Measurements from ENCODE around the gene PLK1.
A peak's percentile ranks its signal among the peaks of the same experiment; 100 is the strongest.
"Not testable (repeated sequence)": the region's sequence is repeated elsewhere in the genome, so short reads cannot be mapped to it uniquely, and the experiment has no call there.

PLK1 gene

GRCh38 chr16:23710008-23710407 lies 31.3 kb downstream of the PLK1 start:
- Histone ChIP-seq H3K4me3 (ENCODE audit: low read depth, low read length) (no peak overlapping the region), H3K27ac (ENCODE audit: low read depth, low read length) (no peak overlapping the region), H2AFZ (ENCODE audit: low read length, unreplicated experiment) (no peak overlapping the region), H3K4me1 (ENCODE audit: control insufficient read depth, insufficient read depth, low read length, unreplicated experiment) (no peaks in the 10 kb centered on the region), H3K79me2 (ENCODE audit: control insufficient read depth, insufficient read depth, low read length, unreplicated experiment) (no peaks in the 10 kb centered on the region), H3K36me3 (ENCODE audit: insufficient read depth, low read length) (no peaks in the 10 kb centered on the region), H3K27me3 (ENCODE audit: insufficient read depth, low read length) (peaks cover 61% of the 10 kb centered on the region)

- Histone ChIP-seq H3K27me3 (ENCODE audit: insufficient read depth, low read length) (peaks cover 62% of the 10 kb centered on the region), H3K4me1 (ENCODE audit: control insufficient read depth, insufficient read depth, low read length, unreplicated experiment) (no peaks in the 10 kb centered on the region), H3K27ac (ENCODE audit: low read depth, low read length) (no peak overlapping the region), H3K79me2 (ENCODE audit: control insufficient read depth, insufficient read depth, low read length, unreplicated experiment) (no peaks in the 10 kb centered on the region), H3K4me3 (ENCODE audit: low read depth, low read length) (no peak overlapping the region), H3K36me3 (ENCODE audit: insufficient read depth, low read length) (no peaks in the 10 kb centered on the region), H2AFZ (ENCODE audit: low read length, unreplicated experiment) (no peak overlapping the region)
Observed at GRCh38 chr16:23710504-23710903, 31.8 kb downstream of the PLK1 start.

- Histone ChIP-seq H3K27me3 (ENCODE audit: insufficient read depth, low read length) (peaks cover 66% of the 10 kb centered on the region), H3K79me2 (ENCODE audit: control insufficient read depth, insufficient read depth, low read length, unreplicated experiment) (no peaks in the 10 kb centered on the region), H2AFZ (ENCODE audit: low read length, unreplicated experiment) (no peak overlapping the region), H3K4me3 (ENCODE audit: low read depth, low read length) (no peak overlapping the region), H3K4me1 (ENCODE audit: control insufficient read depth, insufficient read depth, low read length, unreplicated experiment) (no peaks in the 10 kb centered on the region), H3K27ac (ENCODE audit: low read depth, low read length) (no peak overlapping the region), H3K36me3 (ENCODE audit: insufficient read depth, low read length) (no peaks in the 10 kb centered on the region)
Observed at GRCh38 chr16:23711785-23712184, 33.1 kb downstream of the PLK1 start.

- no peak within 1 kb of the TSS for H3K27ac ChIP-seq (ENCODE audit: low read depth, low read length)
- H3K4me1 ChIP-seq (ENCODE audit: control insufficient read depth, insufficient read depth, low read length, unreplicated experiment) = no peaks in the 10 kb centered on the region
- no peaks in the 10 kb centered on the region for H3K79me2 ChIP-seq (ENCODE audit: control insufficient read depth, insufficient read depth, low read length, unreplicated experiment)
- no peak within 1 kb of the TSS for H2AFZ ChIP-seq (ENCODE audit: low read length, unreplicated experiment)
- H3K27me3 ChIP-seq (ENCODE audit: insufficient read depth, low read length) = peaks cover 76% of the 10 kb centered on the region
- no peak within 1 kb of the TSS for H3K4me3 ChIP-seq (ENCODE audit: low read depth, low read length)
- no peaks in the 10 kb centered on the region for H3K36me3 ChIP-seq (ENCODE audit: insufficient read depth, low read length)
Observed at GRCh38 chr16:23712976-23713375, 34.3 kb downstream of the PLK1 start, which contains the start of gene ERN2. Gene ERN2, minus strand, starts transcription at chr16:23713222. Its CDS starts 35 bp downstream, at chr16:23713187.

- H3K4me1 ChIP-seq (ENCODE audit: control insufficient read depth, insufficient read depth, low read length, unreplicated experiment) = no peaks in the 10 kb centered on the region
- no peak overlapping the region for H2AFZ ChIP-seq (ENCODE audit: low read length, unreplicated experiment)
- peaks cover 57% of the 10 kb centered on the region for H3K27me3 ChIP-seq (ENCODE audit: insufficient read depth, low read length)
- no peaks in the 10 kb centered on the region for H3K36me3 ChIP-seq (ENCODE audit: insufficient read depth, low read length)
- no peaks in the 10 kb centered on the region for H3K79me2 ChIP-seq (ENCODE audit: control insufficient read depth, insufficient read depth, low read length, unreplicated experiment)
- H3K4me3 ChIP-seq (ENCODE audit: low read depth, low read length) = no peak overlapping the region
- H3K27ac ChIP-seq (ENCODE audit: low read depth, low read length) = no peak overlapping the region
Observed at GRCh38 chr16:23716484-23716883, 37.8 kb downstream of the PLK1 start.

- H3K27ac ChIP-seq (ENCODE audit: low read depth, low read length); H3K36me3 ChIP-seq (ENCODE audit: insufficient read depth, low read length); H3K4me1 ChIP-seq (ENCODE audit: control insufficient read depth, insufficient read depth, low read length, unreplicated experiment); H2AFZ ChIP-seq (ENCODE audit: low read length, unreplicated experiment); H3K79me2 ChIP-seq (ENCODE audit: control insufficient read depth, insufficient read depth, low read length, unreplicated experiment); H3K4me3 ChIP-seq (ENCODE audit: low read depth, low read length): not testable (repeated sequence)
- H3K27me3 ChIP-seq (ENCODE audit: insufficient read depth, low read length) = peaks cover 11% of the 10 kb centered on the region
Observed at GRCh38 chr16:23722613-23723240, 44.0 kb downstream of the PLK1 start.

- Histone ChIP-seq H3K27ac (ENCODE audit: low read depth, low read length) (no peak overlapping the region), H3K4me1 (ENCODE audit: control insufficient read depth, insufficient read depth, low read length, unreplicated experiment) (no peaks in the 10 kb centered on the region), H3K4me3 (ENCODE audit: low read depth, low read length) (no peak overlapping the region), H3K36me3 (ENCODE audit: insufficient read depth, low read length) (no peaks in the 10 kb centered on the region), H3K79me2 (ENCODE audit: control insufficient read depth, insufficient read depth, low read length, unreplicated experiment) (no peaks in the 10 kb centered on the region), H2AFZ (ENCODE audit: low read length, unreplicated experiment) (no peak overlapping the region), H3K27me3 (ENCODE audit: insufficient read depth, low read length) (0 out of 2 replicates have a peak, but pooled peaks cover under 1% of the 10 kb centered on the region)
Observed at GRCh38 chr16:23724096-23724784, 45.6 kb downstream of the PLK1 start.

GRCh38 chr16:23724785-23725131 lies 46.1 kb downstream of the PLK1 start:
- H3K36me3 ChIP-seq (ENCODE audit: insufficient read depth, low read length) = no peaks in the 10 kb centered on the region
- H3K4me3 ChIP-seq (ENCODE audit: low read depth, low read length) = no peak overlapping the region
- no peaks in the 10 kb centered on the region for H3K79me2 ChIP-seq (ENCODE audit: control insufficient read depth, insufficient read depth, low read length, unreplicated experiment)
- H3K27me3 ChIP-seq (ENCODE audit: insufficient read depth, low read length) = no peaks in the 10 kb centered on the region
- no peak overlapping the region for H2AFZ ChIP-seq (ENCODE audit: low read length, unreplicated experiment)
- peaks cover 3% of the 10 kb centered on the region for H3K4me1 ChIP-seq (ENCODE audit: control insufficient read depth, insufficient read depth, low read length, unreplicated experiment)
- no peak overlapping the region for H3K27ac ChIP-seq (ENCODE audit: low read depth, low read length)

GRCh38 chr16:23726710-23727109 lies 48.0 kb downstream of the PLK1 start:
- Histone ChIP-seq H3K27ac (ENCODE audit: low read depth, low read length) (no peak overlapping the region), H3K4me1 (ENCODE audit: control insufficient read depth, insufficient read depth, low read length, unreplicated experiment) (peaks cover 6% of the 10 kb centered on the region), H3K79me2 (ENCODE audit: control insufficient read depth, insufficient read depth, low read length, unreplicated experiment) (no peaks in the 10 kb centered on the region), H3K27me3 (ENCODE audit: insufficient read depth, low read length) (no peaks in the 10 kb centered on the region), H3K4me3 (ENCODE audit: low read depth, low read length) (no peak overlapping the region), H3K36me3 (ENCODE audit: insufficient read depth, low read length) (no peaks in the 10 kb centered on the region), H2AFZ (ENCODE audit: low read length, unreplicated experiment) (no peak overlapping the region)

GRCh38 chr16:23728112-23728477 lies 49.4 kb downstream of the PLK1 start:
- H3K79me2 ChIP-seq (ENCODE audit: control insufficient read depth, insufficient read depth, low read length, unreplicated experiment) = no peaks in the 10 kb centered on the region
- H3K36me3 ChIP-seq (ENCODE audit: insufficient read depth, low read length) = no peaks in the 10 kb centered on the region
- no peaks in the 10 kb centered on the region for H3K27me3 ChIP-seq (ENCODE audit: insufficient read depth, low read length)
- H2AFZ ChIP-seq (ENCODE audit: low read length, unreplicated experiment) = peak overlapping the region; percentile 78
- peaks cover 6% of the 10 kb centered on the region for H3K4me1 ChIP-seq (ENCODE audit: control insufficient read depth, insufficient read depth, low read length, unreplicated experiment)
- H3K27ac ChIP-seq (ENCODE audit: low read depth, low read length) = no peak overlapping the region
- H3K4me3 ChIP-seq (ENCODE audit: low read depth, low read length) = no peak overlapping the region

Data from ACC112 (cell line).